Sigmoid colon (tissue), 4 donors: ENCODE measurements around the gene FAP.

Source experiments
- CTCF ChIP-seq, 4 experiments: fragments of 450-650 bp in 3 of 4; fragments of 200-600 bp in 1 of 4; IDR thresholded peaks; one replicate each; pipeline ENCODE4 v1.5.1; 2016 to 2019; ENCODE audit warnings: antibody characterized with exemption in 4 of 4, mild to moderate bottlenecking in 3 of 4, moderate library complexity in 2 of 4
- EP300 ChIP-seq, 4 donors: sonication (generic); formaldehyde crosslinking; IDR thresholded peaks; one replicate each; pipeline ENCODE4 v1.6.1; 2017; ENCODE audit warnings: antibody characterized with exemption in 4 of 4
- POLR2A ChIP-seq, 2 donors: fragments of 450-650 bp; IDR thresholded peaks; one replicate each; pipeline ENCODE4 v1.6.1; 2016; ENCODE audit warnings: antibody characterized with exemption in 2 of 2, mild to moderate bottlenecking in 2 of 2, moderate library complexity in 2 of 2
- POLR2AphosphoS5 ChIP-seq, 4 donors: sonication (generic); formaldehyde crosslinking; IDR thresholded peaks; one replicate each; pipeline ENCODE4 v1.6.1; 2017; ENCODE audit warnings: antibody characterized with exemption in 4 of 4

GRCh38 chr2:162243715-162244114 is 470 bp upstream of the FAP start:
- no peak for TF ChIP-seq CTCF (IDR thresholded peaks at IDR 0.05)
- no peak for TF ChIP-seq EP300 (IDR thresholded peaks at IDR 0.05)
- no peak for TF ChIP-seq POLR2A (IDR thresholded peaks at IDR 0.05)
- TF ChIP-seq POLR2AphosphoS5 (IDR thresholded peaks at IDR 0.05): no peak
